ENCODE measurements around the gene ZFP36L1.

- TF ChIP-seq, protein P1, sequence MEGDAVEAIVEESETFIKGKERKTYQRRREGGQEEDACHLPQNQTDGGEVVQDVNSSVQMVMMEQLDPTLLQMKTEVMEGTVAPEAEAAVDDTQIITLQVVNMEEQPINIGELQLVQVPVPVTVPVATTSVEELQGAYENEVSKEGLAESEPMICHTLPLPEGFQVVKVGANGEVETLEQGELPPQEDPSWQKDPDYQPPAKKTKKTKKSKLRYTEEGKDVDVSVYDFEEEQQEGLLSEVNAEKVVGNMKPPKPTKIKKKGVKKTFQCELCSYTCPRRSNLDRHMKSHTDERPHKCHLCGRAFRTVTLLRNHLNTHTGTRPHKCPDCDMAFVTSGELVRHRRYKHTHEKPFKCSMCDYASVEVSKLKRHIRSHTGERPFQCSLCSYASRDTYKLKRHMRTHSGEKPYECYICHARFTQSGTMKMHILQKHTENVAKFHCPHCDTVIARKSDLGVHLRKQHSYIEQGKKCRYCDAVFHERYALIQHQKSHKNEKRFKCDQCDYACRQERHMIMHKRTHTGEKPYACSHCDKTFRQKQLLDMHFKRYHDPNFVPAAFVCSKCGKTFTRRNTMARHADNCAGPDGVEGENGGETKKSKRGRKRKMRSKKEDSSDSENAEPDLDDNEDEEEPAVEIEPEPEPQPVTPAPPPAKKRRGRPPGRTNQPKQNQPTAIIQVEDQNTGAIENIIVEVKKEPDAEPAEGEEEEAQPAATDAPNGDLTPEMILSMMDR (IDR thresholded peaks at IDR 0.05), result no peak
- no peak for TF ChIP-seq POLR2AphosphoS5 (IDR thresholded peaks at IDR 0.05)
Measured at GRCh38 chr14:68741839-68742470, 50.9 kb downstream of the ZFP36L1 start.
